Adipocyte (in vitro differentiated cells): ENCODE results near the gene BEND5.

ENCODE experiments used
- DNase-seq: peaks from one replicate; pipeline ENCODE4 v3.0.0-alpha.2; 2015; ENCODE audit warnings: low read depth
- H3K27me3 ChIP-seq: replicated peaks from 2 replicates; pipeline ENCODE4 v1.7.0; 2013; ENCODE audit warnings: mild to moderate bottlenecking, low read length, moderate library complexity; ENCODE audit not compliant: control insufficient read depth, insufficient read depth
- H3K36me3 ChIP-seq: 2 replicates; pipeline ENCODE4 v1.7.0; 2013; ENCODE audit warnings: low read length, mild to moderate bottlenecking, moderate library complexity; ENCODE audit not compliant: control insufficient read depth, insufficient read depth, severe bottlenecking
- H3K4me1 ChIP-seq: 2 replicates; pipeline ENCODE4 v1.7.0; 2013; ENCODE audit warnings: mild to moderate bottlenecking, low read length, moderate library complexity; ENCODE audit not compliant: control insufficient read depth, insufficient read depth
- H3K4me3 ChIP-seq: 2 replicates; pipeline ENCODE4 v1.7.0; 2013; ENCODE audit warnings: mild to moderate bottlenecking, low read length, moderate library complexity
- H3K9ac ChIP-seq: 2 replicates; pipeline ENCODE4 v1.7.0; 2013; ENCODE audit warnings: mild to moderate bottlenecking, low read length, moderate library complexity
- H3K9me3 ChIP-seq: 2 replicates; pipeline ENCODE4 v1.7.0; 2013; ENCODE audit warnings: mild to moderate bottlenecking, low read length, moderate library complexity; ENCODE audit not compliant: control insufficient read depth

The BEND5 gene

GRCh38 chr1:48761986-48762385, 14.7 kb downstream of the BEND5 start:
- Histone ChIP-seq H3K9me3 (no peaks in the 10 kb centered on the region), H3K27me3 (no peaks in the 10 kb centered on the region), H3K4me3 (no peak overlapping the region), H3K36me3 (no peaks in the 10 kb centered on the region), H3K9ac (no peak overlapping the region), H3K4me1 (peaks cover 18% of the 10 kb centered on the region)
- DNase-seq: peak; percentile 83

GRCh38 chr1:48761411-48761810, 15.3 kb downstream of the BEND5 start:
- no peak overlapping the region for H3K9ac ChIP-seq
- peak overlapping the region; percentile 5 for H3K4me3 ChIP-seq
- DNase-seq: peak; percentile 88
- H3K27me3 ChIP-seq: no peaks in the 10 kb centered on the region
- no peaks in the 10 kb centered on the region for H3K36me3 ChIP-seq
- H3K4me1 ChIP-seq: peaks cover 18% of the 10 kb centered on the region
- no peaks in the 10 kb centered on the region for H3K9me3 ChIP-seq

- Histone ChIP-seq H3K36me3 (no peaks in the 10 kb centered on the region), H3K27me3 (no peaks in the 10 kb centered on the region), H3K9me3 (no peaks in the 10 kb centered on the region), H3K9ac (no peak overlapping the region), H3K4me1 (peaks cover 18% of the 10 kb centered on the region), H3K4me3 (peak overlapping the region; percentile 5)
- DNase-seq: peak; percentile 57
Observed at GRCh38 chr1:48760857-48761256, 15.8 kb downstream of the BEND5 start.

GRCh38 chr1:48758976-48759375, 17.7 kb downstream of the BEND5 start:
- no peak for DNase-seq
- H3K4me3 ChIP-seq: no peak overlapping the region
- peaks cover 18% of the 10 kb centered on the region for H3K4me1 ChIP-seq
- H3K9me3 ChIP-seq: no peaks in the 10 kb centered on the region
- no peaks in the 10 kb centered on the region for H3K27me3 ChIP-seq
- H3K36me3 ChIP-seq: no peaks in the 10 kb centered on the region
- no peak overlapping the region for H3K9ac ChIP-seq

- H3K27me3 ChIP-seq: no peaks in the 10 kb centered on the region
- H3K9ac ChIP-seq: no peak overlapping the region
- H3K4me1 ChIP-seq: peaks cover 18% of the 10 kb centered on the region
- no peak overlapping the region for H3K4me3 ChIP-seq
- no peaks in the 10 kb centered on the region for H3K9me3 ChIP-seq
- no peaks in the 10 kb centered on the region for H3K36me3 ChIP-seq
- DNase-seq: no peak
Observed at GRCh38 chr1:48757363-48757762, 19.3 kb downstream of the BEND5 start.

- Histone ChIP-seq H3K27me3 (no peaks in the 10 kb centered on the region), H3K36me3 (no peaks in the 10 kb centered on the region), H3K9ac (no peak overlapping the region), H3K9me3 (no peaks in the 10 kb centered on the region), H3K4me1 (peaks cover 13% of the 10 kb centered on the region), H3K4me3 (no peak overlapping the region)
- no peak for DNase-seq
Observed at GRCh38 chr1:48756683-48757316, 19.9 kb downstream of the BEND5 start.

GRCh38 chr1:48753293-48753692, 23.4 kb downstream of the BEND5 start:
- no peak for DNase-seq
- H3K27me3 ChIP-seq: no peaks in the 10 kb centered on the region
- H3K9ac ChIP-seq: no peak overlapping the region
- H3K4me1 ChIP-seq: no peaks in the 10 kb centered on the region
- H3K9me3 ChIP-seq: no peaks in the 10 kb centered on the region
- no peak overlapping the region for H3K4me3 ChIP-seq
- H3K36me3 ChIP-seq: no peaks in the 10 kb centered on the region

- DNase-seq: no peak
- H3K36me3 ChIP-seq: no peaks in the 10 kb centered on the region
- H3K27me3 ChIP-seq: no peaks in the 10 kb centered on the region
- no peak overlapping the region for H3K4me3 ChIP-seq
- H3K4me1 ChIP-seq: no peaks in the 10 kb centered on the region
- H3K9ac ChIP-seq: no peak overlapping the region
- H3K9me3 ChIP-seq: no peaks in the 10 kb centered on the region
Observed at GRCh38 chr1:48750109-48750508, 26.6 kb downstream of the BEND5 start.

- no peaks in the 10 kb centered on the region for H3K4me1 ChIP-seq
- H3K4me3 ChIP-seq: no peak overlapping the region
- H3K27me3 ChIP-seq: no peaks in the 10 kb centered on the region
- H3K36me3 ChIP-seq: no peaks in the 10 kb centered on the region
- H3K9me3 ChIP-seq: no peaks in the 10 kb centered on the region
- H3K9ac ChIP-seq: no peak overlapping the region
- no peak for DNase-seq
Observed at GRCh38 chr1:48749068-48749467, 27.6 kb downstream of the BEND5 start.

GRCh38 chr1:48746906-48747305, 29.8 kb downstream of the BEND5 start:
- H3K4me1 ChIP-seq: no peaks in the 10 kb centered on the region
- no peak for DNase-seq
- no peak overlapping the region for H3K4me3 ChIP-seq
- H3K27me3 ChIP-seq: no peaks in the 10 kb centered on the region
- H3K36me3 ChIP-seq: no peaks in the 10 kb centered on the region
- no peaks in the 10 kb centered on the region for H3K9me3 ChIP-seq
- H3K9ac ChIP-seq: no peak overlapping the region

- no peak overlapping the region for H3K4me3 ChIP-seq
- no peaks in the 10 kb centered on the region for H3K27me3 ChIP-seq
- no peaks in the 10 kb centered on the region for H3K36me3 ChIP-seq
- no peaks in the 10 kb centered on the region for H3K4me1 ChIP-seq
- no peaks in the 10 kb centered on the region for H3K9me3 ChIP-seq
- H3K9ac ChIP-seq: no peak overlapping the region
- no peak for DNase-seq
Observed at GRCh38 chr1:48744032-48744431, 32.7 kb downstream of the BEND5 start.

- no peak overlapping the region for H3K9ac ChIP-seq
- DNase-seq: no peak
- H3K4me3 ChIP-seq: no peak overlapping the region
- H3K27me3 ChIP-seq: no peaks in the 10 kb centered on the region
- H3K36me3 ChIP-seq: no peaks in the 10 kb centered on the region
- no peaks in the 10 kb centered on the region for H3K9me3 ChIP-seq
- no peaks in the 10 kb centered on the region for H3K4me1 ChIP-seq
Observed at GRCh38 chr1:48743480-48743879, 33.2 kb downstream of the BEND5 start.
